ENCODE measurements around the gene ITPR1.

DNA sequence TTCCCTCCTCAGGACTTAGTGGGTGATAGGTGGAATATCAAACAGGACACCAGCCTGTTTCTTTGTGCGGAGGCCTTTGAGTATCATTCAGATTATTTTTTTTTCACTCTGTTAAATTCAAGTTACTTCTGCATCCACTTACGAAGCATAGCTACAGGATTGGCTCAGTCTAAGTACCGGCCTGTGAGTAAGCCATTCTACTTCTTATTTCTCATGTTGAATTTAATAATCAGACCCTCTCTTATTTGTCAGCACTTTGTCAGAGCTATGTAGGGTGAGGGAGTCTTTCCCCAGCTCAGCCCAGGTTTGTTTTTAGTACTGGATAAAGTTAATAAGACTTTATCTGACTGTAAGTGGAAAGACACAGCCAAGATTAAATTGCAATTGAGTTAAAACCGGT lies 54.7 kb downstream of the ITPR1 start:
- TF ChIP-seq, protein P1, sequence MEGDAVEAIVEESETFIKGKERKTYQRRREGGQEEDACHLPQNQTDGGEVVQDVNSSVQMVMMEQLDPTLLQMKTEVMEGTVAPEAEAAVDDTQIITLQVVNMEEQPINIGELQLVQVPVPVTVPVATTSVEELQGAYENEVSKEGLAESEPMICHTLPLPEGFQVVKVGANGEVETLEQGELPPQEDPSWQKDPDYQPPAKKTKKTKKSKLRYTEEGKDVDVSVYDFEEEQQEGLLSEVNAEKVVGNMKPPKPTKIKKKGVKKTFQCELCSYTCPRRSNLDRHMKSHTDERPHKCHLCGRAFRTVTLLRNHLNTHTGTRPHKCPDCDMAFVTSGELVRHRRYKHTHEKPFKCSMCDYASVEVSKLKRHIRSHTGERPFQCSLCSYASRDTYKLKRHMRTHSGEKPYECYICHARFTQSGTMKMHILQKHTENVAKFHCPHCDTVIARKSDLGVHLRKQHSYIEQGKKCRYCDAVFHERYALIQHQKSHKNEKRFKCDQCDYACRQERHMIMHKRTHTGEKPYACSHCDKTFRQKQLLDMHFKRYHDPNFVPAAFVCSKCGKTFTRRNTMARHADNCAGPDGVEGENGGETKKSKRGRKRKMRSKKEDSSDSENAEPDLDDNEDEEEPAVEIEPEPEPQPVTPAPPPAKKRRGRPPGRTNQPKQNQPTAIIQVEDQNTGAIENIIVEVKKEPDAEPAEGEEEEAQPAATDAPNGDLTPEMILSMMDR (IDR thresholded peaks at IDR 0.05): no peak
- TF ChIP-seq POLR2A (IDR thresholded peaks at IDR 0.05) (no peak), EP300 (IDR thresholded peaks at IDR 0.05; ENCODE audit: low read depth) (no peak)
